ENCODE measurements around the gene SHBG. TPM values are rescaled to one million over a fixed set of nuclear protein-coding genes. Genes with fewer than 3 reads are reported as not detected.

The SHBG gene
- total RNA-seq, 1 donor from 2014 or later = 0.20 TPM

DNA sequence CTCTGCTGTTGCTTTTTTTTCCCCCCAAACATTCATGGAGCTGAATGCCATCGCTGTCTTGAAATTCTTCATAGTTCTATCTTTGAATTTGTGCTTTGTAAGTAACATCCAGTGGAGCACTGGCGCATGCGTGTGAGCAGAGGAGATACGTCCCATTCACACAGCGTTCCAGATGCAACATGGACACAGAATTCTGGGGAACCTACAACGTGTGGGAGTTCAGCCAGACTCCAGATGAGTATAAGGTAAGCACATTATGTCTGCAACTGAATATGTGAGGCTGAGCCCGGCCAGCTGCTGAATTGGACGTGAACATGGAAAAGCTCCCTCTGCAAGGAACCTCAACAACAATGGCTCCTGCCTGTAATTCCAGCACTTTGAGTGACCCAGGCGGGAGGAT, 16.5 kb downstream of the SHBG start:
- no peak for DNase-seq (ENCODE audit: low read depth in 2 of 2)

GRCh38 chr17:7647018-7647417, 17.1 kb downstream of the SHBG start:
- DNase-seq (ENCODE audit: low read depth in 2 of 2) = no peak

- peak; percentile 20 to 60 for DNase-seq (ENCODE audit: low read depth in 2 of 2)
These were observed 20.7 kb downstream of the SHBG start, which contains the start of gene ATP1B2 for GRCh38 chr17:7650509-7651096. ATP1B2 (plus strand) TSS chr17:7650926; CDS start chr17:7651519, 593 bp downstream.

DNA sequence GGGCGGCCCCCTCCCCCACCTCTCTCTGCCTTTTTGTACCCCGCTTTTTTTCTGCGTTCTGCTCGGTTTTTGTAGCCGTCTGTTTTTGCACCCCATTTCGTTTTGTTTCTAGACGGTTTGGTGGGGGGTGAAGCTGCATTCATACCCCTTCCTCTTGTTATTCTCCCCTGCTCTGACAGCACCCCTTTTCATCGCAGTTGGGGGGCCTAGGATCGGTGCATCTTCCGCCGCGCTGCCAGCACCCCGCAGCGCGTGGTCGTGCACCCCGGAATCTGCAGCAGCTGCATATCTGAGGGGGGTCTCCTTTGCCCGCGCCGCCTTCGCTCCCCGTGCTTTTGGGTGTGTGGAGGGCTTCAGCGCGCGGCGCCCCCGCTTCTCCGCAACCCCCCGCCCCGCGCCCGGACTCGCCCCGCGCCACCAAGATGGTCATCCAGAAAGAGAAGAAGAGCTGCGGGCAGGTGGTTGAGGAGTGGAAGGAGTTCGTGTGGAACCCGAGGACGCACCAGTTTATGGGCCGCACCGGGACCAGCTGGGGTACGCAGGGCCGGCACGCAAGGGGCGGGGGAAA, 21.2 kb downstream of the SHBG start:
- no peak for DNase-seq (ENCODE audit: low read depth in 2 of 2)

DNA sequence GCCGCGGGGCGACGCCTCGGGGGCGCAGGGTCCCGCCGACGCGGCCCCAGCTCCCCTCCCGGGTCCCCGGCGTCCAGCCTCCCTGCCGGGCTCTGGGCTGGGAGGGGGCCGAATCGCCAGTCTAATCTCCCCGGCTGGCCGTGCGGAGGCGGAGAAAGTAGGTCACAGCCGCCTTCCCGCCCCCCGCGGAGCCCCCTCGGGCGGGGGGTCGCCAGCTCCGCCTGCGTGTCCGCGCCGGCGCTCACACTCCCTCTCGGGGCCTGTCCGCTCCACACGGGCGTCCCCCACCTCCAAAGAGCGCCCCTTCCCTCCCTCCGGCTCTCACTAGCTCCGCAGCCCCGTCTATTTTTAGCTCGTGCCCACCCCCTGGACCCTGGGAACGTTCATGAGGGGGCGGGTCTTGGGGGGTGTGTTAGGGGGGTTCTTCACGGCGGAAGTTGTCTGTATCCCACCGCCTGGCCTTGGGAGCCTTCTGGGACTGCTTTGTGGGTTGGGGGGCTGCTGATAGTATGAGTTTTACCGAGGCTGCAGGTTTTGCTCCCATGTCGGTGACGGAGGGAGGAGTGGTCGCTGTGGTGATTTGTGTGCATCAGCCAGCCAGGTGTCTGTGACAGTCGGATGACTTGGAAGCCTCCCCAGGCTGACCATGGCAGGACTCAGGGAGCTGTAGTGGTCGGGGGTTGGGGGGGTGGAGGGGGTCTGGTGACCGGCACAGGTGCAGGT, 21.9 kb downstream of the SHBG start:
- DNase-seq (ENCODE audit: low read depth in 2 of 2) = no peak

GRCh38 chr17:7652388-7653356, 22.7 kb downstream of the SHBG start:
- DNase-seq (ENCODE audit: low read depth in 2 of 2) = no peak

DNA sequence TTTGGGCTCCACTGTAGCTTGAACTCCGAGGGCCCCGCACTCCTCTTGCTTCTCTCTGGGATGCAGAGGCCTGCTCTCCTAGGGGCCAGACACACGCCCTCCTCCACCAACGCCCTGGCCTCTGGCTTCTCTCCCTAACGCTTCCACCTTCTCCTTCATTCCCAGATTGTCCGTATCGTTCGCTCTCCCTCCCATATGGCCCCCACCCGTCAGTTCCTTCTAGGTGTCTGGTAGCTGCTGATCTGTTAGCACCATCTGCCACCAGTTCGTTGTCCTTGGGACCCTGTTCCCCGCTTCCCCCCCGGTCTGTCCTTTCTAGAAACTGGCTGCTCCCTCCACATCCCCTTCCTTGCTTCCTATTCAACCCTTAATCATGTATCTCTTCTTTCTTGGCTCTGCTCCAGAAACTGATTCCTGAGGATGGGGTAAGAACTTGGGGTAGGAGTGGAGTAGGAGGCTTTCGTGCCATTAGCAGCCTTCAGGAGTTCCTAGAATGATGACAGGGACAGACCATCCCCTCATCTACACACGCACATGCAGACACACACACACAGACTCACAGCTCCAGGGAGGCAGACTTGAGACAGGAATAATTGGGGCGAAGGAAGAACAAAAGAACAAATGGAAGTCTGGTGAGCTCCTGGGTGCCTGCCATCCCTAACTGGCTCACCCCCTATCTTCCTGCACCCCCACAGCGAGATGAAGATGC, 25.1 kb downstream of the SHBG start:
- no peak for DNase-seq (ENCODE audit: low read depth in 2 of 2)

DNA sequence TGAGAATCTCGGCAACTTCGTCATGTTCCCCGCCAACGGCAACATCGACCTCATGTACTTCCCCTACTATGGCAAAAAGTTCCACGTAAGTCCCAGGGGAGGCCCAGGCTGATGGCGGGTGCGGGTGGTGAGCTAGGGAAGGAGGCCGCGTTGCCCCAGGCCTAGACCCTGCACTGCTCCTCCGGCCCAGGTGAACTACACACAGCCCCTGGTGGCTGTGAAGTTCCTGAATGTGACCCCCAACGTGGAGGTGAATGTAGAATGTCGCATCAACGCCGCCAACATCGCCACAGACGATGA, 25.6 kb downstream of the SHBG start:
- DNase-seq (ENCODE audit: low read depth in 2 of 2) = no peak

DNA sequence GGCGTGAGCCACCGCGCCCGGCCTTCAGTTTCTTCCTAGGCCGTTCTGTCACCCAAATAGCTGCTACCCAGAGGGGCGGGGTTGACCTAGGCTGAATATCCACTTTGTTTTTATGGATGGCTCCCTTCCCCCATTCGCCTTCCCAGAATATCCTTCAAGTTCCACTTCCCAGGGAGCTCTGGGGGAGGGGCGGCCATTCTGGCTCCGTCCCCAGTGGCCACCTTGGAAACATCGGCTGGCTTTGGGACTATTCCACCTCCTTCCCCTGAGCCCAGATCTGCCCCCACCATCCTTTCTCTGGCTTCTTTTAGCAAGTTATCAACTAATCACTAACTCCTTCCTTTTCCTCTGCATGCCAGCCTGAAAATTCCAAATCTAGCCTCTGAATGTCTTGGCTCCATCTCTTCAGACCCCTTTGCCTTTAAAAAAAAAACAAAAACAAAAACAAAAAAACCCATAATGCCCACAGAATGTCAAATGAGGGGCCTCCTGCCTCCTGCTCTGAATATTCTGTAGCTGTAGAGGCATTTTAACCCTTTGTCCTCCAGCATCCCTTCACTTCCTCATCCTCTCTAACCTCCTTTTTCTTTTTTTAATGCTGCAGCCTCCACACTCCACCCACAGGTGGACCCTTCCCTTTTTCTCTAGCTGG, 27.1 kb downstream of the SHBG start:
- DNase-seq (ENCODE audit: low read depth in 2 of 2) = no peak

- DNase-seq (ENCODE audit: low read depth in 2 of 2) = no peak
These were observed 37.9 kb downstream of the SHBG start for GRCh38 chr17:7667656-7668406.

DNA sequence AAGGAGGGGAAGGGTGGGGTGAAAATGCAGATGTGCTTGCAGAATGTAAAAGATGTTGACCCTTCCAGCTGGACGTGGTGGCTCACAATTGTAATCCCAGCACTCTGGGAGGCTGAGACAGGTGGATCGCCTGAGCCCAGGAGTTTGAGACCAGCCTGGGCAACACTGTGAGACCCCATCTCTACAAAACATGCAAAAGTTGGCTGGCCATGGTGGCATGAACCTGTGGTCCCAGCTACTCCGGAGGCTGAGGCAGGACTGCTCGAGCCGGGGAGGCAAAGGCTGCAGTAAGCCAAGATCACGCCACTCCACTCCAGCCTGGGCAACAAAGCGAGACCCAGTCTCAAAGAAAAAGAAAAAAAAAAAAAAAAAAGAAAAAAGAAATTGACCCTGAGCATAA, 38.5 kb downstream of the SHBG start:
- DNase-seq (ENCODE audit: low read depth in 2 of 2) = no peak

- no peak for DNase-seq (ENCODE audit: low read depth in 2 of 2)
These were observed 43.3 kb downstream of the SHBG start for GRCh38 chr17:7673239-7673638.

DNA sequence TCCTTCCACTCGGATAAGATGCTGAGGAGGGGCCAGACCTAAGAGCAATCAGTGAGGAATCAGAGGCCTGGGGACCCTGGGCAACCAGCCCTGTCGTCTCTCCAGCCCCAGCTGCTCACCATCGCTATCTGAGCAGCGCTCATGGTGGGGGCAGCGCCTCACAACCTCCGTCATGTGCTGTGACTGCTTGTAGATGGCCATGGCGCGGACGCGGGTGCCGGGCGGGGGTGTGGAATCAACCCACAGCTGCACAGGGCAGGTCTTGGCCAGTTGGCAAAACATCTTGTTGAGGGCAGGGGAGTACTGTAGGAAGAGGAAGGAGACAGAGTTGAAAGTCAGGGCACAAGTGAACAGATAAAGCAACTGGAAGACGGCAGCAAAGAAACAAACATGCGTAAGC, 45.0 kb downstream of the SHBG start:
- no peak for DNase-seq (ENCODE audit: low read depth in 2 of 2)

GRCh38 chr17:7676533-7676932, 46.6 kb downstream of the SHBG start:
- DNase-seq (ENCODE audit: low read depth in 2 of 2) = no peak

GRCh38 chr17:7677388-7678067, 47.6 kb downstream of the SHBG start:
- peak in 1 of 2 donors; percentile 83 for DNase-seq (ENCODE audit: low read depth in 2 of 2)

Data from lung microvascular endothelial cell (primary cell).